GM12865 (cell line): ENCODE measurements around the gene IFNE.

Experiments
- DNase-seq: peaks from one replicate; pipeline ENCODE4 v3.0.0; 2010; ENCODE audit warnings: low read depth
- H3K4me3 ChIP-seq: 2 replicates; pipeline ENCODE4 v1.5.1; 2011; ENCODE audit warnings: mild to moderate bottlenecking, low read depth, low read length, control low read depth
- CTCF ChIP-seq: IDR thresholded peaks from 2 replicates; pipeline ENCODE4 v1.5.1; 2011; ENCODE audit warnings: low read length, control low read depth, low read depth, inconsistent platforms; ENCODE audit not compliant: insufficient read depth; ENCODE audit errors: missing control alignments

The IFNE gene

GRCh38 chr9:21507483-21507790, 25.3 kb upstream of the IFNE start:
- H3K4me3 ChIP-seq: no peak overlapping the region
- no peak for TF ChIP-seq CTCF
- no peak for DNase-seq

- no peak for DNase-seq
- TF ChIP-seq CTCF: no peak
- H3K4me3 ChIP-seq: no peak overlapping the region
Observed at GRCh38 chr9:21506626-21507482, 24.7 kb upstream of the IFNE start.

GRCh38 chr9:21505425-21506179, 23.5 kb upstream of the IFNE start:
- DNase-seq: no peak
- no peak overlapping the region for H3K4me3 ChIP-seq
- TF ChIP-seq CTCF: no peak

- no peak for DNase-seq
- H3K4me3 ChIP-seq: no peak overlapping the region
- no peak for TF ChIP-seq CTCF
Observed at GRCh38 chr9:21504894-21505293, 22.8 kb upstream of the IFNE start.

GRCh38 chr9:21504113-21504512, 22.0 kb upstream of the IFNE start:
- DNase-seq: no peak

GRCh38 chr9:21502586-21502985, 20.5 kb upstream of the IFNE start:
- TF ChIP-seq CTCF: no peak
- no peak for DNase-seq
- H3K4me3 ChIP-seq: no peak overlapping the region

More at GRCh38 chr9:21504113-21504512, 22.0 kb upstream of the IFNE start:
- TF ChIP-seq CTCF: no peak
- H3K4me3 ChIP-seq: no peak overlapping the region
